Stimulated activated CD4-positive, alpha-beta T cell treated with anti-CD3 and anti-CD28 coated beads, Interleukin-15, amount 100 ng/mL, for 1 hour (primary cell): ENCODE results near the gene HMX3.

Experiments used
- DNase-seq, 2 donors: peaks; one replicate each; pipeline ENCODE4 v3.0.0-alpha.2; 2020; ENCODE audit warnings: low read depth in 1 of 2, low spot score in 1 of 2

Gene HMX3

GRCh38 chr10:123134343-123134914, 1.3 kb upstream of the HMX3 start:
- no peak for DNase-seq

DNA sequence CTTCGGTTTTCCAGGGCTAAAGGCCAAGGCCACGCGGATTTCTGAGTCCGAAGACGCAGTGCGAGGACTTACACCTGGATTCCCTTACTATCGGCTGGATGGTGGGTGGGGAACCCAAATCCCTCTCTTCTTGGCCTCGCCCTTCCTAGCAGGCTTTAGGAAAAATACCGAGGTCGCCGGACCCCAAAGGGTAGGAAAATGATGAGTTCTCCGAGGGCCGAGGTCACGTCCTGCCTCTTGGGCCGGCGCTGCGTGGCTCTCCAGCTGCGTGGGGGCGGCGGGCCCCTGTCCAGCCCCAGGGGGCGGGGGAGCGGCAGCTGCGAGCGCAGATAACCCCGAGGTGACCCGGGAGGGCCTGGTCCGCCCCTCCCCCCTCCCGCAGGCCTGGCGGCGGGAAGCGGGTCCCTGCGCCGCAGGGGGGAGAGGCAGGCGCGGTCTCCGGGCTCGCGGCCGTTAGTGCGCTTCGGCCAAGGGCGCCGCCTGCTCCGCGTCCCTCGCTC, 805 bp upstream of the HMX3 start:
- no peak for DNase-seq

DNA sequence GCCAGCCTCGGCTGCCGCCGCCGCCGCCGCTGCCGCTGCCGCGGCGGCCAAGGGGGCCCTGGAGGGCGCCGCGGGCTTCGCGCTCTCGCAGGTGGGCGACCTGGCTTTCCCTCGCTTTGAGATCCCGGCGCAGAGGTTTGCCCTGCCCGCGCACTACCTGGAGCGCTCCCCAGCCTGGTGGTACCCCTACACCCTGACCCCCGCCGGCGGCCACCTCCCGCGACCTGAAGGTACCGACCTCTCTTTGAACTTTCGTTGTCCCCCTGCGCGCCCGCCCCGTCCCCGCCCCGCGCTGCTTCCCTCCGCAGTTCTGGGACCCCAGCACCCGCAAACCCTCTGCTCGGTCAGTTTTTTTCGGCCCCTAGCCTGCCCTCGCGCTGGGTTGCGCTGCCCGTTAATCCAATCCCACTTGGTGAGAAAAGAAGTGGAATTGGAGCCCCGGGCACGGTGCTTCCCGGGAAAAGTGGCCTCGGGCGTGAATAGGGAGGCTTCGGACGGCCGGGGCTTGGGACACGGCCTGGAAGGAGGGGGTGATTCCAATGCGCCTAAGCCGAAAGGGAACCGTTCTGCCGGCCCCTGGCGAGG, 543 bp downstream of the HMX3 start:
- DNase-seq: no peak

GRCh38 chr10:123136806-123137642, 1.3 kb downstream of the HMX3 start:
- no peak for DNase-seq

- DNase-seq: no peak
These were observed 3.4 kb downstream of the HMX3 start for GRCh38 chr10:123139165-123139520.

GRCh38 chr10:123139521-123140163, 3.9 kb downstream of the HMX3 start:
- no peak for DNase-seq

- DNase-seq: no peak
These were observed 4.6 kb downstream of the HMX3 start for GRCh38 chr10:123140164-123140982.

DNA sequence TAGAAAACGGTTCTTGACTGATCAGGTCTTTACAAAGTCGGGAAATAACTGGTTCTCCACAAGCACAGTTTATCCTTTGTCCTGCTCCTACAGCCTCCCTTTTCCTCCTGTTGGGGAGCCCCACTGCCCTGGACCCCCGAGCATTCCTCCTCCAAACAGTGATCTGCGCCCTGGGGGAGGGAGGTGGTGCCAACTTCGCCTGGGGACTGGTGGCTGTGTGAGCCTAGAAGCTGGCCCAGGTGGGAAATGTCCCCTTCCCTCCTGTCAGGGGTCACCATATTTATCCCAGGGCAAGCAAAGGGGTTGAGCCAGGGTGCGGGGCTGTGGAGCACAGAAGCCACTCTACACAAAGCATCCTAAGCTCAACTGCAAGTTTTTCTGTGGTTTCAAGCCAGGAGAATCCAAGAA, 5.2 kb downstream of the HMX3 start:
- DNase-seq: no peak

GRCh38 chr10:123141791-123142700, 6.3 kb downstream of the HMX3 start:
- DNase-seq: no peak

GRCh38 chr10:123142701-123143161, 7.0 kb downstream of the HMX3 start:
- no peak for DNase-seq

DNA sequence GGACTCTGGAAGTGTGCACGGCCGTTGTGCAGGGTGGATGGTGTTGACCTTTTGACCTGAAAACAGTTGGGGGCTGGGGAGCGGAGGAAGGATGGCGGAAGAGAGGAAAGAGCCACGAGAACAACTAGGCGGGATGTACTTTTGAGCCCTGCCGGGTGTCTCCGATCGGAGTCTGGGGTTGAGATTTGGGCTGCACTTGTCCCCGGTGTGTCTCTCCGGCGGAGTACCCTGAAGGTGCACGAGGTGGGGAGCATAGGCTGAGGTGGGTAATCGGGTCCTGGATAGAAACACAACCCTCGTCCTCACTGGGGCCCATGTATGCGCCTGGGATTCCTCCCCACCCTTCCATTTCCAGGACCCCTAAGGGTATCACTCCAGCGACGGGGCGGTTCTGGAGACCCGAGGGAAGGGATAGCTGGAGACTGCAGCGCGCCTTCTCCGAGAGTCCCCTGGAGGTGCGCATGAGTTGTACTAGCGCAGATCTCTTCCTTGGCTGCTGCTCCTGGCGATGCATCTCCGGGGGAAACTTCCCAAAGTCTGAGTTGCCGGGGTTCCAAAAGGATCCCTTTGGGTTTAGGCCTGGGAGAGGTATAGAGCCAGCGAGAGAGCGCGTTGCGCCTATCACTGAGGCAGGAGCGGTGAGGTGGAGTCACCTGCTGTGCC, 7.5 kb downstream of the HMX3 start:
- no peak for DNase-seq

DNA sequence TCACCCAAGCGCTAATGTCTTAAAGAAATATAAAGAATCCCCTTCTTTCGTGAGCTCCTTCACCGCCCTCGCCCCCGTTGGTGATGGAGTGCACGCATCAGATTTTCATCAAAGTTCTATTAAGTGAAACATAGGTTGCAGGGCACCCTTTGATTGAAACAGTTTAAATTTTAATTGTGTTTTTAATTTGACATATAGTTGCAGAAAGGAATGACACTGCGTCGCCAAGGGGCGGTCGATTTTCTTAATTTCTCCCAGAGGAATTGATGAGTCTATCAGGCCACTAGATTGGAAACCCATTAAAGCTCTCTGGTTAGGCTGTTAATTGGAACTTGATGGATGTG, 8.0 kb downstream of the HMX3 start:
- DNase-seq: no peak

- no peak for DNase-seq
These were observed 9.1 kb downstream of the HMX3 start for GRCh38 chr10:123144697-123145541.

GRCh38 chr10:123145542-123146012, 9.8 kb downstream of the HMX3 start:
- no peak for DNase-seq

DNA sequence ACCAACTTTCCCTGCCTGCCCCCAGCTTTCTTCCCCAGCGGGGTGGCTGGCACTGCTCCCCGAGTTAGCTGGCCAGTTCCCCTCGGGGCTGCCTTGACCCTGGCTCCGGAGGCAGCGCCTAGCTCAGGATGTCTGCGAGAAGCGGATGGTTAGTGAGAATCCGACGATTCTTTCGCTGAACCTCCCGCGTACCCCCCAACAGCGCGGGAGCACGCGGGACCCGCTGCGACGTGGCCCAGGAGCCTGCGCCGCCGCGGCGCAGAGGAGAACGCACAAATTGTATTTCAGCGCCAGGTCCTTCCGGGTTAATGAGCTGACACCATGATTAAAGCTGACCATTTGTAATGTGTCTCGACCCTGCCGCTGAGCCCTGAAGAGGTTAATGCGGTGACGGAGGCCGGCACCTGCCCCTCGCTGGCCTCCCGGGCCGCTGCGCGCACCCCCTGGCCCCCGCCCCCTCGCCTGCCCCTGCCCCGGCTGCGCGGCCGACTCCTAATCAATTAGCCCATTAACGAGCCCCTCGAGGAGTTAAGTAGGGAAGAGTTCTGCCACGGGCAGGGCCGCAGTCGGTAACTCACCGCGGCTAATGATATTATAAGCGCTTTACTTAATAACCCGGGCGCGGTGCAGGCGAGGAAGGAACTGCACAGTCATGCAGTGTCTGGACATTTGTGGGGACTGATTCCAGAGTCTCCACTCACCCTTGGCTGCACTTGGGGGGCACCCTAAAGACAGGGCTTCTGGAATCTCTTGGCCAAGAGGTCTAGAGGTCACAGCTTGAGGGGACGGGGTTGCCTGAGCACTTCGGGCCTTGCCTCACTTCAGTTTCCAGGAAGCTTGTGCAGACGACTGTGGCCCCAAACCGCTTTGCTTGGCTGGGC, 10.5 kb downstream of the HMX3 start:
- no peak for DNase-seq

DNA sequence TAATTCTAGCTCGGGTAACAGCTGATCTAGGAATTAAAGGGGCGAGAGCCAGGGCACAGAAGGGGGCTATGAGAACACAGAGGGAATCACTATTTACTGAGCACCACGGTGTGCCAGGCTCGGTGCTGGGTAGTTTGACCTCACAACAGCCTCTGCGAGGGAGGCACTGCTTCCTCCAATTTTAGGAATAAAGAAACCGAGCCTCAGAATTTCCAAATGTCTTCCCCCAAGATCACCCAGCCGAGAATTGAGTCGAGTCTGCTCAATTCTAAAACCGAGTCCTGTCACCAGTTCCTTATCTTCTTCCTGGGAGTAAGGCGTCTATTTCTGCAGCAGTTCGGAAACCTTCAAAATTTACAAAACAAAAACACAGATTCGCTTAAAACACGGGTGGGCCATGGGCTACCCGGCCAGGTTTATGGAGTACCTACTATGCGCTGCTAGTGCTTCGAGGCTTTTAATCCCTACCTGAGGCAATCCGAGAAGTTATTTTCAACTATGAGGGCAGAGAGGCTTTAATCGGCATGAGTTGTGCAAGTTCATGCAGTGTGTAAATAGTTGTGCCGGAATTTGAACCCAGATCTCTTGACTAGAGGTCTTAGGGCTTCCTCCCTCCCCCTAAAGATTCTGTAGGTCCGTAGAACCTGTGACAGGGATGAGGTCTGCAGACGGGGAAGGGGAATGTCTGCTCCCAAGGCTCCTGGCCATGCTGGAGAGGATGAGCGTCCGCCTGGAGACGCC, 11.3 kb downstream of the HMX3 start:
- no peak for DNase-seq
